NB4 (cell line): Measurements from ENCODE around the gene GPR156.

Experiments
- DNase-seq: peaks from one replicate; pipeline ENCODE4 v3.0.0; 2010; ENCODE audit warnings: low read depth
- H3K4me3 ChIP-seq: one replicate; pipeline ENCODE4 v1.5.1; 2011; ENCODE audit warnings: mild to moderate bottlenecking, low read depth, low read length, moderate library complexity
- MYC ChIP-seq: IDR thresholded peaks from 2 replicates; pipeline ENCODE4 v1.6.1; 2011; ENCODE audit warnings: low read depth, low read length
- POLR2A ChIP-seq: IDR thresholded peaks from 2 replicates; pipeline ENCODE4 v1.6.1; 2011; ENCODE audit warnings: mild to moderate bottlenecking; ENCODE audit not compliant: insufficient read length; ENCODE audit errors: extremely low read depth
- TF ChIP-seq, protein P1 (sequence below): IDR thresholded peaks from 2 replicates; pipeline ENCODE4 v1.6.1; 2011; ENCODE audit warnings: low read depth, low read length
- TF ChIP-seq, protein P2 (sequence below): IDR thresholded peaks from one replicate; pipeline ENCODE4 v1.5.1; 2012; ENCODE audit warnings: low read depth, low read length

GPR156 gene

DNA sequence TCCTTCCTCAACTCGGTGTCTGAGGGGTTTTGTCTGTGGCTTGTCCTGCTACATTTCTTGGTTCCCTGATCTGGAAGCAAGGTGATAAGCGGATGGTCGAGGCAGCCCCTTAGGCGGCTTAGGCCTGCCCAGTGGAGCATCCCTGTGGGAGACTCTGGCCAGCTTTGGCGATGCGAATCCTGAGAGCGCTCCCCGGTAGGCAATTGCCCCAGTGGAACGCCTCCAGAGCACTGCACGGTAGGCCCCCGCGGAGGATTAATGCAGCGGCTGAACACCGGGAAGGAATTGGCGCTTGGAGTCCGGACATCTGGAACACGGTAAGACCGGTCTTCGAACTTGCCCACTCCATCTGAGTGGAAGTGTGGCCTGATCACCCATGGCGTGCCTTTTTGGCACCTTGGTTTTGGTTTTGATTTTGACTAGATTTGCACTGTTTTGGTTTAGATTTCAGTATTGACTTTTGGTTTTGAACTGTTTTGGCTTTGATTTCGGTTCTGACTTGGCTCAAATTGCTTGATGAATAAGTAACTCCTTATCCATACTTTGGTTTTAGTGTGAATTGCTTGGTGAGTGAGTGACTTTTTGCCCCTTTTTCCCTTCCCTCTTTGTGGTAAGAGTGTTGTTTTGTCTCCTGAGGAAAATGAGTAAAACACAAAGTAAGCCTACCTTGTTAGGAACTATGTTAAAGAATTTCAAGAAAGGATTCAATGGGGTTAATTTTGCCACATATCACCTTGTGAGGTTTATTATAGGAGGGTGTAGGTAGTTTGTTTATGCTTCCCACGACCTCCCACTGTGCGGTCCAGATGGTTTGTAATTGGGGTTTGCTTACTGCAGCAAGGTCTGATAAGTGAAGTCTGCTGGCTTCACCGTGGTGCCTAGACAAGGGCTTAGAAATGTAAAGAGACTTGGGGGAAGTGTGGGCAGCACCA, 27.1 kb upstream of the GPR156 start:
- DNase-seq, result no peak
- TF ChIP-seq, protein P1, sequence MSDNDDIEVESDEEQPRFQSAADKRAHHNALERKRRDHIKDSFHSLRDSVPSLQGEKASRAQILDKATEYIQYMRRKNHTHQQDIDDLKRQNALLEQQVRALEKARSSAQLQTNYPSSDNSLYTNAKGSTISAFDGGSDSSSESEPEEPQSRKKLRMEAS, result no peak
- TF ChIP-seq, protein P2, sequence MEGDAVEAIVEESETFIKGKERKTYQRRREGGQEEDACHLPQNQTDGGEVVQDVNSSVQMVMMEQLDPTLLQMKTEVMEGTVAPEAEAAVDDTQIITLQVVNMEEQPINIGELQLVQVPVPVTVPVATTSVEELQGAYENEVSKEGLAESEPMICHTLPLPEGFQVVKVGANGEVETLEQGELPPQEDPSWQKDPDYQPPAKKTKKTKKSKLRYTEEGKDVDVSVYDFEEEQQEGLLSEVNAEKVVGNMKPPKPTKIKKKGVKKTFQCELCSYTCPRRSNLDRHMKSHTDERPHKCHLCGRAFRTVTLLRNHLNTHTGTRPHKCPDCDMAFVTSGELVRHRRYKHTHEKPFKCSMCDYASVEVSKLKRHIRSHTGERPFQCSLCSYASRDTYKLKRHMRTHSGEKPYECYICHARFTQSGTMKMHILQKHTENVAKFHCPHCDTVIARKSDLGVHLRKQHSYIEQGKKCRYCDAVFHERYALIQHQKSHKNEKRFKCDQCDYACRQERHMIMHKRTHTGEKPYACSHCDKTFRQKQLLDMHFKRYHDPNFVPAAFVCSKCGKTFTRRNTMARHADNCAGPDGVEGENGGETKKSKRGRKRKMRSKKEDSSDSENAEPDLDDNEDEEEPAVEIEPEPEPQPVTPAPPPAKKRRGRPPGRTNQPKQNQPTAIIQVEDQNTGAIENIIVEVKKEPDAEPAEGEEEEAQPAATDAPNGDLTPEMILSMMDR, result no peak
- TF ChIP-seq MYC (no peak), POLR2A (no peak)
- H3K4me3 ChIP-seq, result no peak overlapping the region

DNA sequence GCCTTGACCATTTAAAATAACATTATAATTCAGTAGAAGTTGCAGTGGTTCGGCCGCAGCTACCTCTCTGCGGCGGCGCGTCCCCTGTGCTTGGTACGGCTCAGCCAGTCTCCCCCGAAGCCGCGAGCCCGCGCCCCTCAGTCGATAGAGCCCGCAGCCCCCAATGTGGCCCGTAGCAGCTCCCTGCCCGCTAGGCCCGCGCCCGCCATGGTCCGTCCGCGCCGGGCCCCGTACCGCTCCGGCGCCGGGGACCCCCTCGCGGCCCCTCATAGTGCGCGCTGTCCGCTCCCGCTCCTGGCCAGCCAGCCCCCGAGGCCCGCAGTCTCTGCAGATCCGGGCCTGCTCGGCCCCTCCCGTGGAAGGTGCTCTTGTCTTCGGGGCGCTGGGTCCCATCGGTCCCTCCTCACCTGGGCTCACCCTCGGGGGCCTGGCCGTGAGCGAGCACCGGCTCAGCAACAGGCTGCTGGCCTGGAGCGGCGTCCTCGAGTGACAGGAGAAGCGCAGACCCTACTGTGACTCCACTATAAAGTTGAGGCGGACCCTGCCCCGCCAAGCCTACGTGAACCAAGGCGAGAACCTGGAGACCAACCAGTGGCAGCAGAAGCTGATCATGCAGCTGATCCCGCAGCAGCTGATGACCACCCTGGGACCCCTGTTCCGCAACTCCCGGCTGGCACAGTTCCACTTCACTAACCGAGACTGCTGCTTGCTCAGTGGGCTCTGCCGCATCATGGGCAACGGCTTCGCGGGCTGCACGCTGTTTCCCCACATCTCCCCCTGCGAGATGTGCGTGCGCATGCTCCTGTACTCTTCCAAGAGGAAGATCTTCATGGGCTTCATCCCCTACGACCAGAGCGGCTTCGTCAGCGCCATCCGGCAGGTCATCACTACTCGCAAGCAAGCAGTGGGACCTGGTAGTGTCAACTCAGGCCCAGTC, 21.8 kb upstream of the GPR156 start:
- no peak for TF ChIP-seq POLR2A
- TF ChIP-seq, protein P2, result no peak
- no peak for TF ChIP-seq MYC
- TF ChIP-seq, protein P1, result no peak
- DNase-seq, result no peak
- no peak overlapping the region for H3K4me3 ChIP-seq

DNA sequence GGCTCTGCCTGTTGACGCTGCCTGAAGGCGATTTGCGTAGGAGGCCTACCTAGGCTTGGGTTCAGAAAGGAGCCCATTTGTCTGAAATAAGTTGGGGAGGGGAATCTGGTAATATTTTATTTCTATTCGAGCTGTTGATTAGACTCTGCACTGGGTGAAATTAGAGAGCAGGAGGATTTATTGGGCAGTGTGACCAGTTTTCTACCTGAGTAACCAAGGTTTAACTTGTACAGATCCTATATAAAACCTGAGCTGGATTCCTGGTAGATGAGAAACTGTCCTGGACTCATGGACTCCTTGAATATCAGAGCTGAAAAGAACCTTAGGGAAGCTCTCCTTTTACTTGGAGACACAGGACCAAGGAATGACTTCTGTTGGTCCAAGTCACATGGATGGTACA, 19.6 kb upstream of the GPR156 start:
- no peak overlapping the region for H3K4me3 ChIP-seq
- no peak for TF ChIP-seq POLR2A
- TF ChIP-seq, protein P1, result no peak
- TF ChIP-seq MYC, result no peak
- TF ChIP-seq, protein P2, result no peak

DNA sequence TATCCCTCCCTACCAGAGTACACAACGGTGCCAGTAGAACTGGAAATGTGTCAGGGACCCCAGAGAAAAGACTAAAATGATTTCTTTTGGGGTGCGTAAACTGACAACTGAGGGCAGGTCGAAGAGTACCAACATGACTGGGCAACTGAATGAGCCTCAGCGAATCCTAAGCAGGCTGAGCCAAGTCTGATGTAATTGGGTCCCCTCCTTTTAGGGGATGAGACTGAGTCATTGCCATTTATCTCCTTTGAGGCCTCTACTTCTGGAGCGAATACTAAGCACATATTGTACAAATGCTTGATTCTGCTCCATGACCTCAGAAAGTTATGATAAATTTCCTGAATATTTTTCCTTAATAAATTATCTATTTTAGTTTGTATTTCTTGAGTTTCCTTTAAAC, 17.3 kb upstream of the GPR156 start:
- TF ChIP-seq, protein P1, result no peak
- no peak for TF ChIP-seq POLR2A
- TF ChIP-seq, protein P2, result no peak
- TF ChIP-seq MYC, result no peak
- DNase-seq, result no peak
- no peak overlapping the region for H3K4me3 ChIP-seq

More for the DNA sequence above, 19.6 kb upstream of the GPR156 start:
- DNase-seq, result no peak

DNA sequence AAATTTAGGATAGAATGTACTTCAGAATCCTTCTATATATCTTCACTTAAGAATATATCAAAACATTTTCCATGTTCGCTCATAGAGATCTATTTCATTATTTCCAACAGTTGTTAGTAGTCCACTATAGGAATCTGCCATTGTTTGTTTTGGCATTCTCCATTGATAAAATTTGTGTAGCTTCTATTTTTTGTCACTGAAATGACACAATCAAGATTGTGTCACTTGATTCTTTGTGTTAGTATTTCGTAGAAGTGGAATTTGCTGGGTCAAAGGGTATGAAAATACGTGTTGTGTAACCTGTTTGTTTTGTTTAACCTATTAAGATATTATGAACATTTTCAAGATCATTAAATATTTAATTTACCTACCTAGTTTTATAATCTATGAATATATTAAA, 15.9 kb upstream of the GPR156 start:
- TF ChIP-seq MYC, result no peak
- TF ChIP-seq, protein P2, result no peak
- TF ChIP-seq POLR2A, result no peak
- TF ChIP-seq, protein P1, result no peak
- H3K4me3 ChIP-seq, result no peak overlapping the region
- no peak for DNase-seq
